CD4-positive, alpha-beta T cell (primary cell): ENCODE measurements around the gene EHD4. TPM values are rescaled to one million over a fixed set of nuclear protein-coding genes. Genes with fewer than 3 reads are reported as not detected.

ENCODE experiments used
- ATAC-seq: fragments of 200-7000 bp; cut with Tn5 transposase; one replicate; pipeline ENCODE4 v1.10.0; 2022; ENCODE audit warnings: mild to moderate bottlenecking; ENCODE audit not compliant: poor library complexity
- CTCF ChIA-PET: fragments of 350-600 bp; sonication (Branson Sonifier 250); formaldehyde crosslinking; loops from one replicate; lab custom pipeline; 2021; ENCODE audit warnings: antibody characterized with exemption, inconsistent platforms; lab: Charles Lee
- POLR2A ChIA-PET: fragments of 350-600 bp; sonication (Branson Sonifier 250); formaldehyde crosslinking; loops from one replicate; lab custom pipeline; 2021; ENCODE audit warnings: antibody characterized with exemption, inconsistent platforms; lab: Charles Lee
- DNase-seq, 14 experiments: peaks; one replicate each; pipeline ENCODE4 v3.0.0-alpha.2; 2013 to 2020; ENCODE audit warnings: mixed read lengths in 2 of 14
- H3K27ac ChIP-seq, 2 donors: one replicate each; pipeline versions ENCODE4 v1.5.1 to v1.7.0; 2013; ENCODE audit warnings: low read length in 2 of 2, low read depth in 1 of 2, mild to moderate bottlenecking in 1 of 2
- H3K27me3 ChIP-seq, 2 experiments: 1 replicate in 1 of 2; 2 replicates in 1 of 2; pipeline versions ENCODE4 v1.6.1 to v1.7.0; 2013; ENCODE audit warnings: low read length in 2 of 2, control low read depth in 1 of 2, mild to moderate bottlenecking in 1 of 2, moderate library complexity in 1 of 2; ENCODE audit not compliant: insufficient read depth in 2 of 2, control insufficient read depth in 1 of 2
- H3K36me3 ChIP-seq: one replicate; pipeline ENCODE4 v1.6.1; 2013; ENCODE audit warnings: low read length, control low read depth; ENCODE audit not compliant: insufficient read depth
- H3K4me1 ChIP-seq: one replicate; pipeline ENCODE4 v1.6.1; 2013; ENCODE audit warnings: low read length, control low read depth; ENCODE audit not compliant: insufficient read depth
- H3K4me3 ChIP-seq: one replicate; pipeline ENCODE4 v1.5.1; 2013; ENCODE audit warnings: mild to moderate bottlenecking, low read length, moderate library complexity
- H3K9me3 ChIP-seq, 2 experiments: 1 replicate in 1 of 2; 2 replicates in 1 of 2; pipeline versions ENCODE4 v1.6.1 to v1.7.0; 2013; ENCODE audit warnings: low read length in 2 of 2, mild to moderate bottlenecking in 2 of 2, control low read depth in 1 of 2, moderate library complexity in 1 of 2; ENCODE audit not compliant: control insufficient read depth in 1 of 2, insufficient read depth in 1 of 2
- H3K27ac Mint-ChIP-seq: one replicate; pipeline ENCODE4 v1.8.0; 2020; ENCODE audit warnings: mixed read lengths
- H3K27me3 Mint-ChIP-seq: one replicate; pipeline ENCODE4 v1.8.0; 2021; ENCODE audit warnings: mixed read lengths
- H3K36me3 Mint-ChIP-seq: one replicate; pipeline ENCODE4 v1.8.0; 2021; ENCODE audit warnings: low read depth, mixed read lengths
- H3K4me1 Mint-ChIP-seq: one replicate; pipeline ENCODE4 v1.8.0; 2021; ENCODE audit warnings: low read depth, mixed read lengths
- H3K4me3 Mint-ChIP-seq: one replicate; pipeline ENCODE4 v1.8.0; 2020; ENCODE audit warnings: mild to moderate bottlenecking, mixed read lengths
- H3K9me3 Mint-ChIP-seq: one replicate; pipeline ENCODE4 v1.8.0; 2020; ENCODE audit warnings: mixed read lengths
- intact Hi-C, 2 experiments: fragments of 100-400 bp; cut with DNase I in 1 of 2; cut with micrococcal nuclease in 1 of 2; formaldehyde crosslinking; loops; one replicate each; pipeline versions ENCODE4 v1.15.1 to v1.9.0; 2023 to 2025; cut with DNase I, micrococcal nuclease
- total RNA-seq, 174 experiments: library from RNA in 2 of 174; stranded (reverse) in 2 of 174; gene quantifications; one replicate each; pipeline ENCODE4 v1.2.3 and lab custom pipeline; 2021 to 2026
- TF ChIP-seq, protein P1 (sequence below): fragments of 200-600 bp; IDR thresholded peaks from one replicate; pipeline ENCODE4 v1.8.0; 2022; ENCODE audit warnings: antibody characterized with exemption, mild to moderate bottlenecking

The EHD4 gene
- total RNA-seq, 2 experiments from 2014 or later: 39.8 to 40.5 TPM

GRCh38 chr15:41999290-42000285, 27.2 kb upstream of the EHD4 start:
- no peak overlapping the region for H3K27ac Mint-ChIP-seq

GRCh38 chr15:41997845-41998244, 25.5 kb upstream of the EHD4 start:
- ChIA-PET CTCF (no interaction called here), POLR2A (interaction anchor here (0.6 kb wide), 1 partner anchor 22 kb away, joined by 3 read pairs; no protein-coding TSS in a partner anchor)
- Mint-ChIP-seq H3K27me3 (no peaks in the 10 kb centered on the region), H3K4me3 (no peak overlapping the region), H3K27ac (no peak overlapping the region), H3K4me1 (no peaks in the 10 kb centered on the region), H3K9me3 (no peaks in the 10 kb centered on the region), H3K36me3 (no peaks in the 10 kb centered on the region)
- H3K36me3 ChIP-seq: no peaks in the 10 kb centered on the region
- no peak for ATAC-seq
- H3K4me3 ChIP-seq: no peak overlapping the region
- H3K27me3 ChIP-seq: no peaks in the 10 kb centered on the region
- no peaks in the 10 kb centered on the region for H3K9me3 ChIP-seq
- H3K4me1 ChIP-seq: no peaks in the 10 kb centered on the region
- intact Hi-C loops: no loop called here
- DNase-seq: no peak
- H3K27ac ChIP-seq: no peak overlapping the region
- TF ChIP-seq, protein P1, sequence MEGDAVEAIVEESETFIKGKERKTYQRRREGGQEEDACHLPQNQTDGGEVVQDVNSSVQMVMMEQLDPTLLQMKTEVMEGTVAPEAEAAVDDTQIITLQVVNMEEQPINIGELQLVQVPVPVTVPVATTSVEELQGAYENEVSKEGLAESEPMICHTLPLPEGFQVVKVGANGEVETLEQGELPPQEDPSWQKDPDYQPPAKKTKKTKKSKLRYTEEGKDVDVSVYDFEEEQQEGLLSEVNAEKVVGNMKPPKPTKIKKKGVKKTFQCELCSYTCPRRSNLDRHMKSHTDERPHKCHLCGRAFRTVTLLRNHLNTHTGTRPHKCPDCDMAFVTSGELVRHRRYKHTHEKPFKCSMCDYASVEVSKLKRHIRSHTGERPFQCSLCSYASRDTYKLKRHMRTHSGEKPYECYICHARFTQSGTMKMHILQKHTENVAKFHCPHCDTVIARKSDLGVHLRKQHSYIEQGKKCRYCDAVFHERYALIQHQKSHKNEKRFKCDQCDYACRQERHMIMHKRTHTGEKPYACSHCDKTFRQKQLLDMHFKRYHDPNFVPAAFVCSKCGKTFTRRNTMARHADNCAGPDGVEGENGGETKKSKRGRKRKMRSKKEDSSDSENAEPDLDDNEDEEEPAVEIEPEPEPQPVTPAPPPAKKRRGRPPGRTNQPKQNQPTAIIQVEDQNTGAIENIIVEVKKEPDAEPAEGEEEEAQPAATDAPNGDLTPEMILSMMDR: no peak

More at GRCh38 chr15:41999290-42000285, 27.2 kb upstream of the EHD4 start:
- ChIA-PET POLR2A (no interaction called here), CTCF (no interaction called here)
- no peak for ATAC-seq
- Histone ChIP-seq H3K27ac (no peak overlapping the region), H3K27me3 (no peaks in the 10 kb centered on the region), H3K4me3 (no peak overlapping the region), H3K4me1 (no peaks in the 10 kb centered on the region), H3K9me3 (no peaks in the 10 kb centered on the region), H3K36me3 (no peaks in the 10 kb centered on the region)
- Mint-ChIP-seq H3K4me3 (no peak overlapping the region), H3K36me3 (no peaks in the 10 kb centered on the region), H3K9me3 (no peaks in the 10 kb centered on the region), H3K27me3 (no peaks in the 10 kb centered on the region), H3K4me1 (no peaks in the 10 kb centered on the region)
- DNase-seq: no peak
- intact Hi-C loops: no loop called here
- TF ChIP-seq, protein P1: no peak

DNA sequence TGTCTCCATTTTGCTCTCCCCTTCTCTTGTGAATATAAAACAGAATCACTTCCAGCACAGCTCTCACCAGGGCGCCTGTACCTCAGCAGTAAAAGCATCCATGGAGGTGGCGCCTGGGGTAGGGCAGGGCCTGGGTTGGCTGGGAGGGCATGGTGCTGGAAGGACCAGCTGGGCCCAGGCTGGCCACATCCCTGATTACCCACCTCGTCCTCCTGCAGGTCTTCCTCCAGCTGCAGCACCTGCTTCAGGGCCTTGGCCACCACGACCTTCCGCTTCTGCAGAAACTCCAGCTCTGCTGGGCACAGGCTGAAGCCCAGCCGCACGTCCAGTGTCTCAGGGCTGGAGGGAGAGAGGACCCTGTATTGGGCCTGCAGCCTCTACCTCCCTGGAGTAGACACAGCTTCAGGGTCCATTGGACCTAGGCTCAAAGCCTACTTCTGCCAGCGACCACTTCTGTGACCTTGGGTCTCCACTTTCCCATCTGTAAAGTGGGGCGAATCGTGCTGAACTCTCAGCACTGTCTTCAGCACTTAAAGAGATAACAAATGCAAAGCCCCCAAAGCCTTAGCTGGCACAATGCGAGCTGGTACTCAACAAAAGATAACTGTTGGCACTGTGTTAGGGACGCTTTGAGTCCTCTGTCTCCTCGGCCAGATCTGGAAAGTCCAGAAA, 24.7 kb upstream of the EHD4 start:
- intact Hi-C loops: no loop called here
- Mint-ChIP-seq H3K27me3 (no peaks in the 10 kb centered on the region), H3K4me1 (no peaks in the 10 kb centered on the region), H3K9me3 (no peaks in the 10 kb centered on the region), H3K4me3 (no peak overlapping the region), H3K27ac (no peak overlapping the region), H3K36me3 (no peaks in the 10 kb centered on the region)
- CTCF ChIA-PET: no interaction called here
- Histone ChIP-seq H3K36me3 (no peaks in the 10 kb centered on the region), H3K27me3 (no peaks in the 10 kb centered on the region), H3K4me1 (no peaks in the 10 kb centered on the region), H3K4me3 (no peak overlapping the region), H3K9me3 (no peaks in the 10 kb centered on the region), H3K27ac (no peak overlapping the region)
- TF ChIP-seq, protein P1: no peak
- ATAC-seq (no peak), DNase-seq (no peak)
- POLR2A ChIA-PET: interaction anchor here (0.6 kb wide), 1 partner anchor 21 kb away, joined by 3 read pairs; no protein-coding TSS in a partner anchor
